ENCODE measurements around the gene TRIP13.

Gene TRIP13

GRCh38 chr5:944621-944927, 51.9 kb downstream of the TRIP13 start:
- Histone ChIP-seq H3K9ac (ENCODE audit: low read length) (no peak overlapping the region), H3K27me3 (replicated peaks; ENCODE audit: insufficient read depth, low read length) (peaks cover 31% of the 10 kb centered on the region), H3K4me2 (ENCODE audit: low read depth, low read length) (no peak overlapping the region), H2AFZ (ENCODE audit: low read length) (no peak overlapping the region), H3K4me1 (ENCODE audit: low read length) (peaks cover 7% of the 10 kb centered on the region; the same call in 1 of the 2 replicates), H3K4me3 (ENCODE audit: low read length) (no peak overlapping the region), H3K9me3 (replicated peaks; ENCODE audit: insufficient read depth, low read length) (no peaks in the 10 kb centered on the region), H3F3A (ENCODE audit: insufficient read depth, low read length) (no peaks in the 10 kb centered on the region), H3K79me2 (ENCODE audit: low read length) (no peaks in the 10 kb centered on the region), H3K36me3 (replicated peaks; ENCODE audit: insufficient read depth, low read length) (no peaks in the 10 kb centered on the region), H3K9me2 (replicated peaks; ENCODE audit: insufficient read depth, low read length) (no peaks in the 10 kb centered on the region), H4K20me1 (ENCODE audit: insufficient read depth, low read length) (no peaks in the 10 kb centered on the region), H3K27ac (ENCODE audit: low read length) (no peak overlapping the region)
- TF ChIP-seq CTCF (IDR thresholded peaks at IDR 0.05; ENCODE audit: low read length): no peak
- TF ChIP-seq EZH2phosphoT487 (IDR thresholded peaks at IDR 0.05; ENCODE audit: low read length): no peak
- TF ChIP-seq EZH2 (optimal IDR thresholded peaks at IDR 0.05; ENCODE audit: low read depth, low read length): no peak
- no peak for DNase-seq

DNA sequence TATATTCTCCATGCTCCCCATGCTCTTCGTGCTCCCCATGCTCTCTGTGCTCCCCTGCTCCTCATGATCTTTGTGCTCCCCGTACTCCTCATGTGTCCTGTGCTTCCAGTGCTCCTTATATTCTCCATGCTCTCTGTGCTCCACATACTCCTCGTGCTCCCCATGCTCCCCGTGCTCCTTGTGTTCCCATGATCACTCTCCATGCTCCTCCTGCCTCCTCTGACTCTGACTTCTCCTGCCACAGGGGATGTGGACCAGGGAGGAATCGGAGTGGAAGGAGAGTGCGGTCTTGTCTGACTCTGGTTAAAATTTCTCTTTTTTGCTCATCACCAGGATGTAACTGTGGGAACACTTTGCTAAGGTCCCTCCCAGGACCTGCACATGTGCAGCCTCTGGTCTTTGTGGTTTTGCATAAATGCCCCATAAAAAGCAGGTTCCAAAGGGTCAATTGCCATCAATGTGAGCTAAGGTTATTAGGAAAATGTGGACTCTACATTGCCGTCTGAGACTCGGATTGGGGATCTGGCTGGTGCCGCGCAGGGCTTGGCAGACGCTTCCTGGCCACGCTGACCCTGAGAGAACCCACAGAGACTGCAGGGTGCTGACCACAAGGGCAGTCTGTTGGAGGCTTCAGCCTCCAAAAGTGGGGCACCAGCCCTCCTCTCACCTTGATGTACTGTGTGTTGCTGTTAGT, 52.5 kb downstream of the TRIP13 start:
- no peaks in the 10 kb centered on the region for H3K9me3 ChIP-seq (replicated peaks; ENCODE audit: insufficient read depth, low read length)
- H3K9ac ChIP-seq (ENCODE audit: low read length): no peak overlapping the region
- no peak overlapping the region for H3K4me2 ChIP-seq (ENCODE audit: low read depth, low read length)
- no peaks in the 10 kb centered on the region for H3K36me3 ChIP-seq (replicated peaks; ENCODE audit: insufficient read depth, low read length)
- no peak for TF ChIP-seq EZH2phosphoT487 (IDR thresholded peaks at IDR 0.05; ENCODE audit: low read length)
- no peak for TF ChIP-seq EZH2 (optimal IDR thresholded peaks at IDR 0.05; ENCODE audit: low read depth, low read length)
- no peak for TF ChIP-seq CTCF (IDR thresholded peaks at IDR 0.05; ENCODE audit: low read length)
- no peaks in the 10 kb centered on the region for H4K20me1 ChIP-seq (ENCODE audit: insufficient read depth, low read length)
- no peak overlapping the region for H3K4me3 ChIP-seq (ENCODE audit: low read length)
- no peaks in the 10 kb centered on the region for H3F3A ChIP-seq (ENCODE audit: insufficient read depth, low read length)
- no peak overlapping the region for H2AFZ ChIP-seq (ENCODE audit: low read length)
- peaks cover 31% of the 10 kb centered on the region for H3K27me3 ChIP-seq (replicated peaks; ENCODE audit: insufficient read depth, low read length)
- H3K79me2 ChIP-seq (ENCODE audit: low read length): no peaks in the 10 kb centered on the region
- H3K9me2 ChIP-seq (replicated peaks; ENCODE audit: insufficient read depth, low read length): no peaks in the 10 kb centered on the region
- peaks cover 7% of the 10 kb centered on the region; the same call in 1 of the 2 replicates for H3K4me1 ChIP-seq (ENCODE audit: low read length)
- no peak overlapping the region for H3K27ac ChIP-seq (ENCODE audit: low read length)
- DNase-seq: no peak

GRCh38 chr5:945691-946551, 53.2 kb downstream of the TRIP13 start:
- no peaks in the 10 kb centered on the region for H3K9me2 ChIP-seq (replicated peaks; ENCODE audit: insufficient read depth, low read length)
- no peaks in the 10 kb centered on the region for H4K20me1 ChIP-seq (ENCODE audit: insufficient read depth, low read length)
- peaks cover 39% of the 10 kb centered on the region for H3K27me3 ChIP-seq (replicated peaks; ENCODE audit: insufficient read depth, low read length)
- TF ChIP-seq EZH2 (optimal IDR thresholded peaks at IDR 0.05; ENCODE audit: low read depth, low read length): no peak
- TF ChIP-seq CTCF (IDR thresholded peaks at IDR 0.05; ENCODE audit: low read length): no peak
- no peak for TF ChIP-seq EZH2phosphoT487 (IDR thresholded peaks at IDR 0.05; ENCODE audit: low read length)
- peaks cover 7% of the 10 kb centered on the region; the same call in 1 of the 2 replicates for H3K4me1 ChIP-seq (ENCODE audit: low read length)
- H3K36me3 ChIP-seq (replicated peaks; ENCODE audit: insufficient read depth, low read length): no peaks in the 10 kb centered on the region
- no peak overlapping the region for H2AFZ ChIP-seq (ENCODE audit: low read length)
- no peaks in the 10 kb centered on the region for H3K79me2 ChIP-seq (ENCODE audit: low read length)
- no peaks in the 10 kb centered on the region for H3K9me3 ChIP-seq (replicated peaks; ENCODE audit: insufficient read depth, low read length)
- H3F3A ChIP-seq (ENCODE audit: insufficient read depth, low read length): no peaks in the 10 kb centered on the region
- no peak overlapping the region for H3K27ac ChIP-seq (ENCODE audit: low read length)
- H3K9ac ChIP-seq (ENCODE audit: low read length): no peak overlapping the region
- DNase-seq: no peak
- no peak overlapping the region for H3K4me3 ChIP-seq (ENCODE audit: low read length)
- H3K4me2 ChIP-seq (ENCODE audit: low read depth, low read length): peak overlapping the region; percentile 3; the same call in 1 of the 2 replicates

All from MM.1S (cell line).